Tibial artery (tissue), 4 donors: ENCODE data around the gene RABGAP1.
A peak's percentile ranks its signal among the peaks of the same experiment; 100 is the strongest.

ENCODE experiments used
- DNase-seq, 2 donors: peaks; one replicate each; pipeline ENCODE4 v3.0.0-alpha.2; 2019
- H3K27ac ChIP-seq, 2 donors: fragments of 200-600 bp; sonication (generic) in 1 of 2; 1 replicate in 1 of 2; 2 replicates in 1 of 2; pipeline ENCODE4 v1.5.1; 2018 to 2019; ENCODE audit warnings: mild to moderate bottlenecking in 1 of 2
- H3K27me3 ChIP-seq, 2 donors: fragments of 200-600 bp; sonication (generic) in 1 of 2; one replicate each; pipeline versions ENCODE4 v1.5.1 to v1.6.0; 2016 to 2019
- H3K36me3 ChIP-seq, 3 donors: fragments of 200-600 bp; sonication (generic) in 2 of 3; one replicate each; pipeline ENCODE4 v1.5.1; 2016 to 2019; ENCODE audit warnings: mild to moderate bottlenecking in 2 of 3
- H3K4me1 ChIP-seq, 4 donors: fragments of 200-600 bp; sonication (generic) in 2 of 4; 1 replicate in 3 of 4; 2 replicates in 1 of 4; pipeline ENCODE4 v1.5.1; 2016 to 2019
- H3K4me3 ChIP-seq, 2 donors: fragments of 200-600 bp; sonication (generic) in 1 of 2; 1 replicate in 1 of 2; 2 replicates in 1 of 2; pipeline ENCODE4 v1.5.1; 2018 to 2019; ENCODE audit warnings: mild to moderate bottlenecking in 2 of 2
- H3K9me3 ChIP-seq, 3 donors: fragments of 200-600 bp; sonication (generic) in 1 of 3; one replicate each; pipeline ENCODE4 v1.5.1; 2016 to 2019
- CTCF ChIP-seq, 2 experiments: fragments of 200-600 bp in 1 of 2; fragments of 450-650 bp in 1 of 2; IDR thresholded peaks; one replicate each; pipeline ENCODE4 v1.5.1; 2017 to 2019; ENCODE audit warnings: antibody characterized with exemption in 2 of 2, mild to moderate bottlenecking in 1 of 2, moderate library complexity in 1 of 2
- intact Hi-C: fragments of 100-400 bp; cut with DNase I; formaldehyde crosslinking; loops from one replicate; pipeline ENCODE4 v1.15.0; 2023; ENCODE audit warnings: low total_unique reads

Gene RABGAP1

DNA sequence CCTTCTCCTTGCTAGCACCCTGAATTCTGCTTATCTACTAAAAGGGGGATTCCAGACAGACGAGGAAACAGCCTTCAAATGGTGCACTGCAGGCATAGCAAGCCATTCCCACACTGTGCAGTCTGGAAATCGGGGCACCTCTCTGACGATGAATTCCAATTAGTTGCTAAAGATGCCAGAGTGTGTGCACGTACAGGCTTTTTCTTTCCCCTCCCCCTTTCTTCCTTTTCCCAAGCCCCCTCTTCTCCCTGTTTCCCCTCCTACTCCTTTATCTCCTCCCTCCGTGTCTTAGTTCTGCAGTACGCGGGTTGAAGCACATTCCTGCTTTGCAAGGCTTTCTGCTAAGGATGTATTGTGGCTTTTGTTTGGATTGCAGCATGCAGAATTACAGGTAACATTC is 92.5 kb downstream of the RABGAP1 start, which contains the start of gene GPR21:
TSS of gene GPR21 (plus strand) at position 316 of the 400 bp plus-strand sequence. CDS start 900 bp downstream, outside the sequence.
- H3K4me3 ChIP-seq, result peak within 1 kb of the TSS; percentile 57 to 60
- no peak for TF ChIP-seq CTCF (IDR thresholded peaks at IDR 0.05)
- H3K4me1 ChIP-seq, result peaks cover 0 to 31% (median 5%) of the 10 kb centered on the region in 4 donors
- no peak for DNase-seq
- intact Hi-C loops, result no loop called here
- no peaks in the 10 kb centered on the region for H3K9me3 ChIP-seq
- peak within 1 kb of the TSS; percentile 73 to 82 for H3K27ac ChIP-seq
- no peaks in the 10 kb centered on the region for H3K27me3 ChIP-seq
- H3K36me3 ChIP-seq, result peaks cover 0 to 10% (median 8%) of the 10 kb centered on the region in 3 donors

GRCh38 chr9:123033864-123034601 is 93.2 kb downstream of the RABGAP1 start:
- H3K4me1 ChIP-seq, result peaks cover 0 to 38% (median 8%) of the 10 kb centered on the region in 4 donors
- H3K27ac ChIP-seq, result peak overlapping the region; percentile 73 to 82
- intact Hi-C loops, result no loop called here

DNA sequence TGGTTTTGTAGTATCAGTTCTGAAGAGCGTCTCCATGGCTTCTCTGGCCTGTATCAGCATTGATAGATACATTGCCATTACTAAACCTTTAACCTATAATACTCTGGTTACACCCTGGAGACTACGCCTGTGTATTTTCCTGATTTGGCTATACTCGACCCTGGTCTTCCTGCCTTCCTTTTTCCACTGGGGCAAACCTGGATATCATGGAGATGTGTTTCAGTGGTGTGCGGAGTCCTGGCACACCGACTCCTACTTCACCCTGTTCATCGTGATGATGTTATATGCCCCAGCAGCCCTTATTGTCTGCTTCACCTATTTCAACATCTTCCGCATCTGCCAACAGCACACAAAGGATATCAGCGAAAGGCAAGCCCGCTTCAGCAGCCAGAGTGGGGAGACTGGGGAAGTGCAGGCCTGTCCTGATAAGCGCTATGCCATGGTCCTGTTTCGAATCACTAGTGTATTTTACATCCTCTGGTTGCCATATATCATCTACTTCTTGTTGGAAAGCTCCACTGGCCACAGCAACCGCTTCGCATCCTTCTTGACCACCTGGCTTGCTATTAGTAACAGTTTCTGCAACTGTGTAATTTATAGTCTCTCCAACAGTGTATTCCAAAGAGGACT is 94.2 kb downstream of the RABGAP1 start:
- DNase-seq, result no peak
- Histone ChIP-seq H3K36me3 (peaks cover 0 to 8% (median 1%) of the 10 kb centered on the region in 3 donors), H3K27me3 (no peaks in the 10 kb centered on the region), H3K4me3 (peak overlapping the region; percentile 57 to 60), H3K9me3 (no peaks in the 10 kb centered on the region), H3K27ac (peak overlapping the region; percentile 73 to 82), H3K4me1 (peaks cover 0 to 48% (median 12%) of the 10 kb centered on the region in 4 donors)
- intact Hi-C loops, result no loop called here
- TF ChIP-seq CTCF (IDR thresholded peaks at IDR 0.05), result peak; percentile 15 to 26

More at GRCh38 chr9:123033864-123034601, 93.2 kb downstream of the RABGAP1 start:
- H3K9me3 ChIP-seq, result no peaks in the 10 kb centered on the region
- H3K4me3 ChIP-seq, result peak overlapping the region; percentile 57 to 60
- H3K36me3 ChIP-seq, result peaks cover 0 to 10% (median 8%) of the 10 kb centered on the region in 3 donors
- no peaks in the 10 kb centered on the region for H3K27me3 ChIP-seq
- no peak for DNase-seq
- no peak for TF ChIP-seq CTCF (IDR thresholded peaks at IDR 0.05)

DNA sequence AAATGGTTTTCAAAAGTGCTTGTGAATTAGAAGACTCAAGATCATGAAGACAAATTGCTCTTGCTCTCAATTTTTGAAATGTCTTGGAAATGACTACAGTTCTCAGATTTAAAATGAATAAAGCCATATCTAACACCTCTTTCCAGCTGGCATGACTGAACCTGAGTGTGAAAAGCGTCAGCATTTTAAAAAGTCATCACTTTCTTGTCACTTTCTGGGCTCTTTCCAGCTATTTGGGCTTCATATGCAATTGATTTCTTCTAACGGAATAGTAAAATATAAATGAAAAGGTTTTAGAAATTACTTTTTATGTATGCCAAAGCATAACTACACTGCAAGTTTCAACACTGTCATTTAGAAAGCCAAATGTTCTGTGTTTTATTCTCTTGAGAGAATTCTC is 95.0 kb downstream of the RABGAP1 start:
- TF ChIP-seq CTCF (IDR thresholded peaks at IDR 0.05), result no peak
- no peak for DNase-seq
- Histone ChIP-seq H3K27me3 (no peaks in the 10 kb centered on the region), H3K4me1 (peaks cover 0 to 56% (median 16%) of the 10 kb centered on the region in 4 donors), H3K27ac (peak overlapping the region; percentile 73 to 82), H3K9me3 (no peaks in the 10 kb centered on the region), H3K4me3 (peak overlapping the region; percentile 57 to 60), H3K36me3 (peaks cover 0 to 8% (median 0%) of the 10 kb centered on the region in 3 donors)
- intact Hi-C loops, result no loop called here

DNA sequence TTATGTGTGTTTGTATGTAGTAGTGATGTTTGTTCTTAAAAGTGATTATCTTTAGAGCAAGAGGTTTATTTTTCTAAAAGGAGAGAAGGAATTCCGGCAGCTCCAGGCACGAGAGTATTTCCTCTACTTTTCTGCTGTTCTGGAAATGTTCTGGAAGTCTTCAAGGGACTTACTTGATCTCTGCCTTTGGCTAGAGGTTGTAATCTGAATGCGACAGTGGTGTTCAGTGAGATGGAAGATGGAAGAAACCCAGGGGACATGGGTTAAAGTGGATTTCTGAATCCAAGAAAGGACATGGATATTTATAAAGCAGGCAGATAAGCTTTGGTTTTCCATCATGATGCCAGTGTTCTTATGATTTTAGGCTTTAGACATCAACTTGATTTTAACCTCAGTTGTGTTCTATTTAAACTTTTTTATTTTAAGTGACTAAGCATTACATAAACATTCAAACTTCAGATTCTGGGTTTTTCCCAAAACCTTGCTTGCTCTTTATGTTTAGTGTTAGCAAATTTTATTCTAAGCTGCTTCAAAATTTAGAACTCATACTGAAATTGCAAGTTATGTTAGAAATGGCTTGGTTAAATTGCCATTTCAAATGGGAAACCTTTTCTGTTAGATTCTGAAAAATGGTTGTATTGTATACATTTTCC is 96.2 kb downstream of the RABGAP1 start:
- DNase-seq, result no peak
- peak overlapping the region; percentile 57 to 60 for H3K4me3 ChIP-seq
- no peak for TF ChIP-seq CTCF (IDR thresholded peaks at IDR 0.05)
- H3K36me3 ChIP-seq, result peaks cover 0 to 8% (median 0%) of the 10 kb centered on the region in 3 donors
- peak overlapping the region; percentile 73 to 82 for H3K27ac ChIP-seq
- H3K27me3 ChIP-seq, result no peaks in the 10 kb centered on the region
- intact Hi-C loops, result no loop called here
- peaks cover 0 to 63% (median 19%) of the 10 kb centered on the region in 4 donors for H3K4me1 ChIP-seq
- no peaks in the 10 kb centered on the region for H3K9me3 ChIP-seq
